Mesothelial cell of epicardium (in vitro differentiated cells): ENCODE results near the gene PLA2G4A. TPM values are rescaled to one million over a fixed set of nuclear protein-coding genes. Genes with fewer than 3 reads are reported as not detected.

Experiments
- DNase-seq, 2 experiments: peaks; one replicate each; pipeline ENCODE4 v3.0.0; 2021; ENCODE audit warnings: low spot score in 2 of 2; ENCODE audit not compliant: unreplicated experiment in 2 of 2
- H3K27ac Mint-ChIP-seq: 2 replicates; pipeline ENCODE4 v1.8.0; 2021; ENCODE audit warnings: mixed read lengths
- H3K27me3 Mint-ChIP-seq: 2 replicates; pipeline ENCODE4 v1.8.0; 2021; ENCODE audit warnings: low read depth, mixed read lengths
- H3K36me3 Mint-ChIP-seq: 2 replicates; pipeline ENCODE4 v1.8.0; 2021; ENCODE audit warnings: mixed read lengths
- H3K4me1 Mint-ChIP-seq: 2 replicates; pipeline ENCODE4 v1.8.0; 2021; ENCODE audit warnings: mixed read lengths
- H3K4me3 Mint-ChIP-seq: 2 replicates; pipeline ENCODE4 v1.8.0; 2021; ENCODE audit warnings: mild to moderate bottlenecking, moderate library complexity, mixed read lengths
- H3K9me3 Mint-ChIP-seq: 2 replicates; pipeline ENCODE4 v1.8.0; 2021; ENCODE audit warnings: mixed read lengths
- CTCF ChIP-seq: fragments of 200-600 bp; sonication (generic); IDR thresholded peaks from one replicate; pipeline ENCODE4 v1.5.0; 2021; ENCODE audit warnings: antibody characterized with exemption; ENCODE audit not compliant: unreplicated experiment
- total RNA-seq: library from RNA; stranded (reverse); gene quantifications from 3 replicates; pipeline ENCODE4 v1.2.1, GENCODE V29; 2021

The PLA2G4A gene
- total RNA-seq, 1 donor from 2014 or later: 12.5 TPM

GRCh38 chr1:186943891-186944686 is 115.3 kb downstream of the PLA2G4A start:
- Mint-ChIP-seq H3K4me1 (no peaks in the 10 kb centered on the region), H3K9me3 (peaks cover 10% of the 10 kb centered on the region), H3K4me3 (no peak overlapping the region), H3K36me3 (peaks cover 13% of the 10 kb centered on the region), H3K27ac (no peak overlapping the region), H3K27me3 (no peaks in the 10 kb centered on the region)
- no peak for DNase-seq
- no peak for TF ChIP-seq CTCF

- no peaks in the 10 kb centered on the region for H3K27me3 Mint-ChIP-seq
Measured at GRCh38 chr1:186945146-186945545, 116.4 kb downstream of the PLA2G4A start.

GRCh38 chr1:186948535-186948934 is 119.8 kb downstream of the PLA2G4A start:
- no peaks in the 10 kb centered on the region for H3K27me3 Mint-ChIP-seq
- H3K9me3 Mint-ChIP-seq: peaks cover 12% of the 10 kb centered on the region
- TF ChIP-seq CTCF: no peak
- DNase-seq: no peak
- H3K4me3 Mint-ChIP-seq: no peak overlapping the region
- H3K27ac Mint-ChIP-seq: no peak overlapping the region
- peaks cover 17% of the 10 kb centered on the region for H3K36me3 Mint-ChIP-seq
- no peaks in the 10 kb centered on the region for H3K4me1 Mint-ChIP-seq

More at GRCh38 chr1:186945146-186945545, 116.4 kb downstream of the PLA2G4A start:
- no peak for DNase-seq
- H3K4me1 Mint-ChIP-seq: no peaks in the 10 kb centered on the region
- H3K9me3 Mint-ChIP-seq: peaks cover 10% of the 10 kb centered on the region
- TF ChIP-seq CTCF: no peak
- no peak overlapping the region for H3K27ac Mint-ChIP-seq
- H3K36me3 Mint-ChIP-seq: peaks cover 15% of the 10 kb centered on the region
- no peak overlapping the region for H3K4me3 Mint-ChIP-seq

GRCh38 chr1:186949173-186949572 is 120.4 kb downstream of the PLA2G4A start:
- no peaks in the 10 kb centered on the region for H3K27me3 Mint-ChIP-seq
- no peak overlapping the region for H3K4me3 Mint-ChIP-seq
- peaks cover 12% of the 10 kb centered on the region for H3K9me3 Mint-ChIP-seq
- TF ChIP-seq CTCF: no peak
- DNase-seq: no peak
- no peaks in the 10 kb centered on the region for H3K4me1 Mint-ChIP-seq
- no peak overlapping the region for H3K27ac Mint-ChIP-seq
- H3K36me3 Mint-ChIP-seq: peaks cover 19% of the 10 kb centered on the region

GRCh38 chr1:186950547-186950946 is 121.8 kb downstream of the PLA2G4A start:
- Mint-ChIP-seq H3K36me3 (peaks cover 19% of the 10 kb centered on the region), H3K9me3 (peaks cover 12% of the 10 kb centered on the region), H3K27me3 (no peaks in the 10 kb centered on the region), H3K4me1 (no peaks in the 10 kb centered on the region), H3K4me3 (no peak overlapping the region), H3K27ac (no peak overlapping the region)
- no peak for TF ChIP-seq CTCF
- no peak for DNase-seq
